Spinal cord (tissue), 10 donors: Measurements from ENCODE around the gene MIPEP. TPM values are rescaled to one million over a fixed set of nuclear protein-coding genes. Genes with fewer than 3 reads are reported as not detected.

Experiments
- DNase-seq, 6 donors: peaks; one replicate each; pipeline versions ENCODE4 v3.0.0 to v3.0.0-alpha.2; 2013 to 2015; ENCODE audit warnings: low spot score in 6 of 6, low read depth in 4 of 6
- H3K27ac ChIP-seq: one replicate; pipeline ENCODE4 v1.5.1; 2013; ENCODE audit warnings: low read depth, low read length, control low read depth
- H3K27me3 ChIP-seq: one replicate; pipeline ENCODE4 v1.6.1; 2013; ENCODE audit warnings: low read length; ENCODE audit not compliant: control insufficient read depth, insufficient read depth
- H3K36me3 ChIP-seq: one replicate; pipeline ENCODE4 v1.6.1; 2013; ENCODE audit warnings: low read length; ENCODE audit not compliant: control insufficient read depth, insufficient read depth
- H3K4me1 ChIP-seq: one replicate; pipeline ENCODE4 v1.6.1; 2013; ENCODE audit warnings: low read length; ENCODE audit not compliant: control insufficient read depth, insufficient read depth
- H3K4me3 ChIP-seq: one replicate; pipeline ENCODE4 v1.5.1; 2013; ENCODE audit warnings: low read depth, low read length, control low read depth
- H3K9me3 ChIP-seq: one replicate; pipeline ENCODE4 v1.6.1; 2013; ENCODE audit warnings: low read length; ENCODE audit not compliant: control insufficient read depth, insufficient read depth
- WGBS: methylation state at CpG from one replicate; pipeline ENCODE4 v1.1.5; 2013; ENCODE audit warnings: missing lambda C conversion rate; ENCODE audit not compliant: insufficient coverage; 5-methylcytosine and 5-hydroxymethylcytosine counted together
- polyA plus RNA-seq, 2 donors: library from polyadenylated mRNA; unstranded; fragments of 120-200 nt; gene quantifications; one replicate each; pipeline ENCODE4 v1.2.1, GENCODE V29; 2013; ENCODE audit not compliant: insufficient read length in 2 of 2
- total RNA-seq, 2 donors: library from RNA; depleted of rRNA in 1 of 2; stranded (reverse); fragments of 120-200 nt in 1 of 2; fragments of >200 nt in 1 of 2; gene quantifications; one replicate each; pipeline versions ENCODE4 v1.2.3 to v1.2.4, GENCODE V29; 2013 to 2014
- donor health status: healthy.

MIPEP gene
- total and polyA plus RNA-seq, 4 donors, result 13.2 to 22.5 (median 14.8) TPM

- WGBS, result no CpG with 5 or more reads among the region's 2 CpGs
- Histone ChIP-seq H3K9me3 (no peaks in the 10 kb centered on the region), H3K27ac (no peak overlapping the region), H3K27me3 (no peaks in the 10 kb centered on the region), H3K4me3 (no peak overlapping the region), H3K36me3 (no peaks in the 10 kb centered on the region), H3K4me1 (no peaks in the 10 kb centered on the region)
- no peak for DNase-seq
Observed at GRCh38 chr13:23788459-23788858, 100.7 kb downstream of the MIPEP start.

GRCh38 chr13:23787464-23787863 lies 101.7 kb downstream of the MIPEP start:
- H3K4me1 ChIP-seq, result no peaks in the 10 kb centered on the region
- no peak overlapping the region for H3K4me3 ChIP-seq
- no peak overlapping the region for H3K27ac ChIP-seq
- DNase-seq, result no peak
- H3K36me3 ChIP-seq, result no peaks in the 10 kb centered on the region
- WGBS, result 75% methylated on average over 3 of the region's 4 CpGs
- no peaks in the 10 kb centered on the region for H3K27me3 ChIP-seq
- no peaks in the 10 kb centered on the region for H3K9me3 ChIP-seq

GRCh38 chr13:23786607-23787006 lies 102.6 kb downstream of the MIPEP start:
- H3K27me3 ChIP-seq, result no peaks in the 10 kb centered on the region
- H3K27ac ChIP-seq, result no peak overlapping the region
- 93% methylated on average over 3 of the region's 3 CpGs for WGBS
- H3K4me1 ChIP-seq, result no peaks in the 10 kb centered on the region
- DNase-seq, result no peak
- H3K4me3 ChIP-seq, result no peak overlapping the region
- H3K36me3 ChIP-seq, result no peaks in the 10 kb centered on the region
- H3K9me3 ChIP-seq, result no peaks in the 10 kb centered on the region

GRCh38 chr13:23778879-23779278 lies 110.3 kb downstream of the MIPEP start:
- Histone ChIP-seq H3K36me3 (no peaks in the 10 kb centered on the region), H3K27me3 (no peaks in the 10 kb centered on the region), H3K4me1 (no peaks in the 10 kb centered on the region), H3K4me3 (no peak overlapping the region), H3K27ac (no peak overlapping the region), H3K9me3 (no peaks in the 10 kb centered on the region)
- no peak for DNase-seq
- no CpG with 5 or more reads among the region's 1 CpG for WGBS

GRCh38 chr13:23778002-23778652 lies 111.1 kb downstream of the MIPEP start:
- WGBS, result 50% methylated on average over 1 of the region's 2 CpGs
- H3K36me3 ChIP-seq, result no peaks in the 10 kb centered on the region

GRCh38 chr13:23777575-23777870 lies 111.7 kb downstream of the MIPEP start:
- no peak overlapping the region for H3K4me3 ChIP-seq

More at GRCh38 chr13:23778002-23778652, 111.1 kb downstream of the MIPEP start:
- H3K9me3 ChIP-seq, result no peaks in the 10 kb centered on the region
- no peaks in the 10 kb centered on the region for H3K4me1 ChIP-seq
- DNase-seq, result no peak
- H3K4me3 ChIP-seq, result no peak overlapping the region
- no peak overlapping the region for H3K27ac ChIP-seq
- H3K27me3 ChIP-seq, result no peaks in the 10 kb centered on the region

GRCh38 chr13:23776698-23777574 lies 112.3 kb downstream of the MIPEP start:
- H3K27ac ChIP-seq, result no peak overlapping the region
- H3K4me3 ChIP-seq, result no peak overlapping the region
- 100% methylated on average over 1 of the region's 3 CpGs for WGBS
- H3K9me3 ChIP-seq, result no peaks in the 10 kb centered on the region
- no peak for DNase-seq
- H3K27me3 ChIP-seq, result no peaks in the 10 kb centered on the region
- H3K36me3 ChIP-seq, result no peaks in the 10 kb centered on the region
- no peaks in the 10 kb centered on the region for H3K4me1 ChIP-seq

More at GRCh38 chr13:23777575-23777870, 111.7 kb downstream of the MIPEP start:
- H3K36me3 ChIP-seq, result no peaks in the 10 kb centered on the region
- no peak overlapping the region for H3K27ac ChIP-seq
- DNase-seq, result no peak
- no peaks in the 10 kb centered on the region for H3K4me1 ChIP-seq
- H3K27me3 ChIP-seq, result no peaks in the 10 kb centered on the region
- no CpG with 5 or more reads among the region's 1 CpG for WGBS
- H3K9me3 ChIP-seq, result no peaks in the 10 kb centered on the region

GRCh38 chr13:23772717-23773116 lies 116.5 kb downstream of the MIPEP start:
- DNase-seq, result no peak
- H3K9me3 ChIP-seq, result no peaks in the 10 kb centered on the region
- no peaks in the 10 kb centered on the region for H3K27me3 ChIP-seq
- H3K4me3 ChIP-seq, result no peak overlapping the region
- no peaks in the 10 kb centered on the region for H3K4me1 ChIP-seq
- WGBS, result 50% methylated on average over 2 of the region's 2 CpGs
- no peak overlapping the region for H3K27ac ChIP-seq
- no peaks in the 10 kb centered on the region for H3K36me3 ChIP-seq

- no peak overlapping the region for H3K4me3 ChIP-seq
- no peak for DNase-seq
- no peaks in the 10 kb centered on the region for H3K4me1 ChIP-seq
- WGBS, result no CpG with 5 or more reads among the region's 4 CpGs
- H3K9me3 ChIP-seq, result no peaks in the 10 kb centered on the region
- H3K27ac ChIP-seq, result no peak overlapping the region
- H3K27me3 ChIP-seq, result no peaks in the 10 kb centered on the region
- no peaks in the 10 kb centered on the region for H3K36me3 ChIP-seq
Observed at GRCh38 chr13:23771956-23772355, 117.2 kb downstream of the MIPEP start.

- no peak for DNase-seq
- 70% methylated on average over 1 of the region's 2 CpGs for WGBS
- H3K9me3 ChIP-seq, result no peaks in the 10 kb centered on the region
Observed at GRCh38 chr13:23771552-23771951, 117.6 kb downstream of the MIPEP start.

More at GRCh38 chr13:23771552-23771951, 117.6 kb downstream of the MIPEP start:
- no peak overlapping the region for H3K4me3 ChIP-seq
- no peaks in the 10 kb centered on the region for H3K27me3 ChIP-seq
- H3K36me3 ChIP-seq, result no peaks in the 10 kb centered on the region
- no peak overlapping the region for H3K27ac ChIP-seq
- no peaks in the 10 kb centered on the region for H3K4me1 ChIP-seq
